HG02759 (cell line): ENCODE measurements around the gene KRTAP10-3.

Experiments
- ATAC-seq: cut with Tn5 transposase; IDR thresholded peaks from one replicate; pipeline ENCODE4 v1.9.1; 2021; ENCODE audit warnings: mild to moderate bottlenecking, moderate library complexity; ENCODE audit not compliant: unreplicated experiment

Gene KRTAP10-3

GRCh38 chr21:44520326-44521300, 38.0 kb downstream of the KRTAP10-3 start:
- ATAC-seq: no peak

GRCh38 chr21:44519346-44520325, 39.0 kb downstream of the KRTAP10-3 start:
- no peak for ATAC-seq

- no peak for ATAC-seq
Observed at GRCh38 chr21:44518686-44519085, 39.9 kb downstream of the KRTAP10-3 start.

GRCh38 chr21:44517175-44517899, 41.3 kb downstream of the KRTAP10-3 start:
- ATAC-seq: no peak

- no peak for ATAC-seq
Observed at GRCh38 chr21:44516828-44517174, 41.8 kb downstream of the KRTAP10-3 start.

GRCh38 chr21:44516342-44516741, 42.3 kb downstream of the KRTAP10-3 start:
- ATAC-seq: no peak

GRCh38 chr21:44515359-44516165, 43.0 kb downstream of the KRTAP10-3 start:
- no peak for ATAC-seq

GRCh38 chr21:44514746-44515358, 43.7 kb downstream of the KRTAP10-3 start:
- no peak for ATAC-seq

- no peak for ATAC-seq
Observed at GRCh38 chr21:44514218-44514520, 44.4 kb downstream of the KRTAP10-3 start.

GRCh38 chr21:44513389-44514217, 45.0 kb downstream of the KRTAP10-3 start:
- ATAC-seq: no peak

- ATAC-seq: no peak
Observed at GRCh38 chr21:44512496-44513388, 45.9 kb downstream of the KRTAP10-3 start.

GRCh38 chr21:44511938-44512275, 46.7 kb downstream of the KRTAP10-3 start:
- no peak for ATAC-seq

- ATAC-seq: no peak
Observed at GRCh38 chr21:44511219-44511937, 47.2 kb downstream of the KRTAP10-3 start.

GRCh38 chr21:44510508-44511218, 47.9 kb downstream of the KRTAP10-3 start:
- no peak for ATAC-seq

GRCh38 chr21:44510109-44510507, 48.5 kb downstream of the KRTAP10-3 start:
- ATAC-seq: no peak

- no peak for ATAC-seq
Observed at GRCh38 chr21:44509539-44509938, 49.1 kb downstream of the KRTAP10-3 start.
